Activated naive CD4-positive, alpha-beta T cell (primary cell): ENCODE data around the gene BIVM.

Source experiments
- DNase-seq, 4 experiments: peaks; one replicate each; lab custom pipeline; 2025; lab: John Stamatoyannopoulos, UW

BIVM gene

GRCh38 chr13:102788683-102789082, 10.2 kb upstream of the BIVM start:
- no peak for DNase-seq

DNA sequence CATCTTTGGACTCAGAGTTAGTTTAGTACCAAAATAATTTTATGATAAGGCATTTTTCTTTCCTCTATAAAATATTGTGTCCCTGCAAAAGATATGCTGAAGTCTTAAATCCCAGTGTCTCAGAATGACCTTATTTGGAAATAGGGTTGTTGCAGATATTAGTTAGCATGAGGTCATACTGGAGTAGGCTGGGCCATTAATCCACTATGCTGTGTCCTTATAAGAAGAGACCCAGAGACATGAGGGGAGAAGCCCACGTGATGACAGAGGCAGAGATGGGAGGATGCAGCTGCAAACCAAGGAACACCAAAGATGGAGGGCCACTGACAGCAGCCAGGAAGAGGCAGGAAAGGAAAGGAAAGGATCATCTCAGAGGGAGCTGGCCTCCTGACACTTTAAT, 6.5 kb upstream of the BIVM start:
- no peak for DNase-seq

- no peak for DNase-seq
Observed at GRCh38 chr13:102793611-102794355, 5.1 kb upstream of the BIVM start.

- peak in 1 of 4 experiments; percentile 3 for DNase-seq
Observed at GRCh38 chr13:102799426-102800144, 666 bp downstream of the BIVM start.

GRCh38 chr13:102800145-102801041, 1.5 kb downstream of the BIVM start:
- peak; percentile 38 to 69 (median 58) for DNase-seq

DNA sequence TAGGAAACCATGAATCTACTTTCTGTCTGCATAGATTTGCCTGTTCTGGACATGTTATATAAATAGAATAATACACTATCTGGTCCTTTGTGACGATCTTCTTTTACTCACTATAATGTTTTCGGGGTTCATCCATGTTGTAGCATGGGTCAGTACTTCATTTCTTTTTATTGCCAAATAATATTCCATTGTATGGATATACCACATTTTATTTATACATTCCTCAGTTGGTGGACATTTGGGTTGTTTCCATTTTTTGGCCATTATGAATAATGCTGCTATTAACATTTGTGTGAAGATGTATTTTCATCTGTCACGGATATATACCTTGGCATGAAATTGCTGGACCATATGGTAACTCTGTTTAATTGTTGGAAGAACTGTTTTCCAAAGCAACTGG, 6.8 kb downstream of the BIVM start:
- DNase-seq, result no peak

- no peak for DNase-seq
Observed at GRCh38 chr13:102807699-102808098, 8.8 kb downstream of the BIVM start.

DNA sequence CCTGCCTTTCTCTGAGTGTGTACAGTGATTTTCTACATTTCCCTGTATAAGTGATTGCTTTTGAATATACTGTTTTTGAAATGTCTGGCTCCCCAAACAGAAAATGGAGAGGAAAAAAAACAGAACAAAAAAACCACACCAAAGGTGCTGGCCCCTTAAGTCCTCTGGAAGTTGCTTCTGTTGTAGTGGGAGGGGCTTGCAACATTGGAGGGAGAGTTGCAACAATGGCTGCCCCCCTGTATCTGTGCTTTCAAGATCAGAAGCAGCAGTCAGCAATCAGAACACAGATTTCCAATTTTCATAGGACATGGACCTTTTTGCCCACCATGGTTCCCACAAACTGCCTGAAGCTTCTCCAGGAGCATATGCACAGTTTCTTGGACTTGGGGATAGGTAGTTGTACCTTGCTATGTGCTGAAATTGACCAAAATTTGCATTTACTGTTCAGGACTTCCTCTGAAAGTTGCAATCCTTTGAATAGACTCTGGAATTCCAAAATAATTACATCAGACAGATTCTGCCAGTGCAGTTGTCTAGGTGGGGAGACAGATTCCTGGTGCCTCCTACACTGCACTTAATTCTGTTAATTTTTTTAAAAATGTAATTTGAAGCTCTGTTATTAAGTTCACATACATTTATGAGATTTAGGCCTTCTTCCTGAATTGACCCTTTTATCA, 13.8 kb downstream of the BIVM start:
- DNase-seq, result no peak

- DNase-seq, result no peak
Observed at GRCh38 chr13:102814025-102814607, 15.2 kb downstream of the BIVM start.

DNA sequence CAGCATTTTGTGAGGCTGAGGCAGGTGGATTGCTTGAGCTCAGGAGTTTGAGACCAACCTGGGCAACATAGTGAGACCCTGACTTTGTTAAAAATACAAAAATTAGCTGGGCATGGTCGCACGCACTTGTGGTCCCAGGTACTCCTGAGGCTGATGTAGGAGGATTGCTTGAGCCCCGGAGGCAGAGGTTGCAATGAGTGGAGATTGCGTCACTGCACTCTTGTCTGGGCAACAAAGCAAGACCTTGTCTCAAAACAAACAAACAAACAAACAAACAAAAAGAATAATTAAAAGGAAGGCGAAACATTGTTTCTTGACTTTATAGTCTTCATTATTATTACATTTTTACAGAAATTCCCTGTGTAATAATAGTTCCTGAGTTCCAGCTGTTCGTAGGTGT, 15.9 kb downstream of the BIVM start:
- DNase-seq, result no peak

GRCh38 chr13:102815788-102816187, 16.9 kb downstream of the BIVM start:
- DNase-seq, result no peak

DNA sequence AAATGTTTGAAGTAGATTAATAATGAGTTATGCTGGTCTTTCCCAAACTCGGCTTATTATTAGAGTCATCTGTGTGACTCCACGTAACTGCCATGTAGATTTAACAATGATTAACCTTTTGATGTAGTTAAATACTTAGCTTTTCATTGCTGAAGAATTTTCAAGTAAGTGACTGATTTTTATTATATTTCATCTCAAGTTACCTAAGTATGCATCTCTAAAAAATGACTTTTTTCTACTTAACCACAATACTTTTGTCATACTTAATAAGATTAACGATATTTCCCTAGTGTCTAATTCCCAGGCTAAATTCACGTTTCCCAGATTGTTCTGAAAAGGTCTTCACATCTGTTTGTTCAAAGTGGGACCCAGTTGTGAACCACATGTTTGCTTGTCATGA, 17.8 kb downstream of the BIVM start:
- DNase-seq, result no peak

- DNase-seq, result no peak
Observed at GRCh38 chr13:102817241-102817640, 18.3 kb downstream of the BIVM start.

DNA sequence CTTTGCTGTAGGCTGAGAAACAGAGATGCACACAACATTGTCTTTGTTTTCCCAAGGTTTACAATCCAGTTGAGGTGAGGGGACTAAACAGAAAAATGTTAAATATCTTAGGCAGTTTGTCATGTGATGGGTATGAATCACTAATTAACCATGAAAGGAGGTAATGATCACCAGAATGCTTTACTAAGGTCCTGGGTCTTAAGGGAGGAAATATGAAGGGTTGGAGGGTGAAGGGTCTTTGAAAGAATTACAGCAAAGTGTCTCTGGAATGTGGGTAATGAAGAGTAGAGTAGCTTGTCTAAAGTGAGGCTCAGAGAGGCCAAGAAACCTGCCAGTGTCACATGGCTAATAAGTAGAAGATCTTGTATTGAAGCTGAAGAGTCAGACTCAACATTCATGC, 19.0 kb downstream of the BIVM start:
- no peak for DNase-seq

GRCh38 chr13:102825400-102825799, 26.5 kb downstream of the BIVM start:
- no peak for DNase-seq

GRCh38 chr13:102825921-102826706, 27.2 kb downstream of the BIVM start:
- no peak for DNase-seq

- no peak for DNase-seq
Observed at GRCh38 chr13:102830646-102831045, 31.7 kb downstream of the BIVM start.

GRCh38 chr13:102836471-102836870, 37.6 kb downstream of the BIVM start:
- DNase-seq, result no peak

GRCh38 chr13:102838273-102838672, 39.4 kb downstream of the BIVM start:
- DNase-seq, result no peak

GRCh38 chr13:102838982-102839381, 40.1 kb downstream of the BIVM start:
- DNase-seq, result no peak

- no peak for DNase-seq
Observed at GRCh38 chr13:102839462-102839861, 40.5 kb downstream of the BIVM start.
